ENCODE data around the gene CATSPERB.
A peak's percentile ranks its signal among the peaks of the same experiment; 100 is the strongest.
"Not testable (repeated sequence)": the region's sequence is repeated elsewhere in the genome, so short reads cannot be mapped to it uniquely, and the experiment has no call there.

The CATSPERB gene

GRCh38 chr14:91674911-91675310 lies 57.0 kb downstream of the CATSPERB start:
- DNase-seq (ENCODE audit: low spot score), result no peak

DNA sequence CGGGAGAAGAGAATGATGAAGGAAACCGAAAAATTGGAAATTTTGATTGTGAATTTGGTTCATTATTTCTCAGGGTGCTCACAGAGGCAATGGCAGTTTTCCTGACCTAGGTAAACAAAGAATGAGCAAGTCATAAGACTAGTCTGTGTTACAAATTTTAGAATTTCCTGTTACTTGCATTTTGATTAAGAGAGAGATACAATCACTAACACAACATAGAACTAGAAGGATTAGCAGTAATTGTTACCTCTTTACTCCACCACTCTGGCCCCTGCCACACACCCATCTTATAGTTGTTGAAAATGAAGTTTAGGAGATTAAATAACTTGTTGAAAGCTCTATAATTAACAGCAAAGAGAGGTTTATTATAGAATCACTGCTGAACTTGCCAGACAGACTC lies 62.0 kb downstream of the CATSPERB start:
- DNase-seq (ENCODE audit: low spot score), result no peak

- DNase-seq (ENCODE audit: low spot score), result not testable (repeated sequence)
Observed at GRCh38 chr14:91667101-91667500, 64.8 kb downstream of the CATSPERB start.

- no peak for DNase-seq (ENCODE audit: low spot score)
Observed at GRCh38 chr14:91660790-91661189, 71.1 kb downstream of the CATSPERB start.

GRCh38 chr14:91654836-91655235 lies 77.0 kb downstream of the CATSPERB start:
- no peak for DNase-seq (ENCODE audit: low spot score)

- no peak for DNase-seq (ENCODE audit: low spot score)
Observed at GRCh38 chr14:91653451-91653850, 78.4 kb downstream of the CATSPERB start.

DNA sequence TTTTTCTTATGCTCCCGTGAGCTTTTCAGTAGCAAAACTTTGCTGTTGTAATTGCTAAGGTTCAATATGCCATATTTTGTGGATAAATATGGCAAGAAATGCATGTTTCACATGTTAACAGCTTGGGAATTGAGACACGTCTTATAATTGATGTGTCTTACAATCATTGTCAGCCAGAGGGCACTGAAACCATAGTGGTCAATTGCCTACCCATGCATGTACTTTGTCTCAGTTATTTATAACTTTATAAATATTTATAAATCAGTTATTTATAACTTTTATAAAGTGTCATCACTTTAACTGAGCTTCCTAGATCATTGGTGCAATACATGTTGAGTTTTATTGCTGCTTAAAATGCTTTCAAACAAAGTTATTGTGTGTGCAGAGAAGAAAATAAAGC lies 82.0 kb downstream of the CATSPERB start:
- no peak for DNase-seq (ENCODE audit: low spot score)

GRCh38 chr14:91647856-91648255 lies 84.0 kb downstream of the CATSPERB start:
- no peak for DNase-seq (ENCODE audit: low spot score)

GRCh38 chr14:91636604-91637003 lies 95.3 kb downstream of the CATSPERB start:
- DNase-seq (ENCODE audit: low spot score), result no peak

DNA sequence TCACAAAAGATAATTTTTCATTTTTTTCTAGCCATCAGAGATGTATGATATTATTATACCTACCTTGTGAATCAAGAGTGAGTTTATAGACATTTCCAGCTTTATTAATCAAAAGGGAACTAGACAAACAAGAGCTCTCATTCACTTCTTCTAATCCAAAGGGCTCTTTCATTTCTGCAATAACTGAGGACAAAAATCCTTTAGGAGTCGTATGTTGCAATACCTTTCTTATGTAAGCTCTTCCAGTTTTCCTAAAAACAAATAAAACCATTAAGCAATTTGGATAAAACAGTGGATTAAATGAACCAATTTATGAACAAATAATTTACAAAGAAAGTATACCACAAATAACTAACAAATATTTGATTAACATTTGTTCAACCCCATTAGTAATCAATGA lies 107.1 kb downstream of the CATSPERB start:
- DNase-seq (ENCODE audit: low spot score), result no peak

DNA sequence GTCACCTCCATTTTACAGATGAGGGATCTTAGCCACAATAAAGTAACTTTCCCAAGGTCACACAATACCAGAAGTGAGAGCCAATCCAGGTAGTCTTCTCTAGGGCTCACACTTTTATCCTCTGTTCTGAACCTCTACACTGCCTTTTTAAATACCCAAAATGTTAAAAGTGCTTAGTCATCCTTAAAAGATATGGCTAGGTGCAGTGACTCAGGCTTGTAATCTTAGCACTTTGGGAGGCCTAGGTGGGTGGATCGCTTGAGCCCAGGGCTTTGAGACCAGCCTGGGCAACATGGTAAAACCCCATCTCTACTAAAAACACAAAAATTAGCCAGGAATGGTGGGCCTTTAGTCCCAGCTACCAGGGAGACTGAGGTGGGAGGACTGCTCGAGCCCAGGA lies 117.7 kb downstream of the CATSPERB start:
- peak; percentile 29 for DNase-seq (ENCODE audit: low spot score)

- no peak for DNase-seq (ENCODE audit: low spot score)
Observed at GRCh38 chr14:91613459-91614112, 118.3 kb downstream of the CATSPERB start.

DNA sequence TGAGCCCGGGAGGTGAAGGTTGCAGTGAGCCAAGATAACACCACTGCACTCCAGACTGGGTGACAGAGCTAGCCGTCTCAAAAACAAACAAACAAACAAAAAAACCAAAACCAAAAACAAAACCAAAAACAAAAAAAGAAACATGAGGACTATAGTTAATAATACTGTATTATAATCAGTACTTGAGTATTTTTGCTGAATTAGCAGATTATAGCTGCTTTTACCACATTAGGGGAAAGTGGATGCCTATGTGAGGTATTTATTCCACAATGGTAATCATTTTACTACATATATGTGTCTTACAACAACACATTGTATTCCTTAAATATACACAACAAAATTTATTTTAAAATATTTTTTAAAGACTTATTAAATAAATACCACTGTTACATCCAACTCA lies 120.4 kb downstream of the CATSPERB start:
- no peak for DNase-seq (ENCODE audit: low spot score)

- DNase-seq (ENCODE audit: low spot score), result no peak
Observed at GRCh38 chr14:91609161-91609560, 122.7 kb downstream of the CATSPERB start.

- no peak for DNase-seq (ENCODE audit: low spot score)
Observed at GRCh38 chr14:91607322-91608047, 124.4 kb downstream of the CATSPERB start.

DNA sequence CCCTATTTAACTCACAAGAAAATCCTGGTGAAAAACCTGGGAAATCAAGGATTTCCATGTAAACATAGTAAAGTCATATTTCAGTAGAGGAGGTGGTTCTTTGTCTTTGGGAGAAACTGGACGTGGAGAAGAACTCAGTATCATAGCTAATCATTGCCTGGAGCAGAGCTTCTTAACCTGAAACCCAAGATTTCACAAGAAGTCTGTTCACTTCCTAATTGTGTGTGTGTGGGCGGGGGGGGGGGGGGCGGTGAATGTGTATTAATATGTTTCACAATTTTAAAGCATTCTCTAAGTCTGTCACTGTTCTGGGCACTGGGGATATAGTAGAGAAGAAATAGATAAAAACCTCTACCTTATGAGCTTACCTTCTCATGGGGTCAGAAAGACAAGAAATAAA lies 125.0 kb downstream of the CATSPERB start:
- DNase-seq (ENCODE audit: low spot score), result no peak

GRCh38 chr14:91604611-91605010 lies 127.3 kb downstream of the CATSPERB start:
- DNase-seq (ENCODE audit: low spot score), result not testable (repeated sequence)

GRCh38 chr14:91599994-91600393 lies 131.9 kb downstream of the CATSPERB start:
- no peak for DNase-seq (ENCODE audit: low spot score)

DNA sequence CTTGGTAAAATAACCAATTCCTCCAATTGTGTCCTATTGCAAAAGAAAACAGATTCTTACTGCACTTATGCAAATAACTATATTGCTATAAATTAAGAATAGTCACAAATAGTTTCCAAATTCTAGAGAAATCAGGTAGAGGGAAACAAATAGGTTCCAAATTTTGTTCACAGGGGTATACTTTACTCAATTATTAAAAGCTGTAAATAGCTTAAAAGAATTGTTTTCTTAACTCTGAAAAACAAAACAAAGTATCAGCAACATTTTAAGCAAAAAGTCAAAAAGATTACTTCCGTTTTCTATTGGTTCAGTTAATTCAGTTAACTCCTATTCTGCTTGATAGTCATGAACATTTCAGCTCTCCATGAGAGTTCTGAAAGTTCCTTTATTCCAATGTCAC lies 136.2 kb downstream of the CATSPERB start:
- no peak for DNase-seq (ENCODE audit: low spot score)

- DNase-seq (ENCODE audit: low spot score), result not testable (repeated sequence)
Observed at GRCh38 chr14:91593957-91594356, 137.9 kb downstream of the CATSPERB start.

- no peak for DNase-seq (ENCODE audit: low spot score)
Observed at GRCh38 chr14:91586410-91586809, 145.5 kb downstream of the CATSPERB start.

GRCh38 chr14:91585856-91586255 lies 146.0 kb downstream of the CATSPERB start:
- DNase-seq (ENCODE audit: low spot score), result no peak

GRCh38 chr14:91582761-91583160 lies 149.1 kb downstream of the CATSPERB start:
- no peak for DNase-seq (ENCODE audit: low spot score)
